WI38 (cell line): ENCODE results near the gene AATF.

Source experiments
- H3K4me3 ChIP-seq: 2 replicates; pipeline ENCODE4 v1.5.1; 2011; ENCODE audit warnings: low read depth, mild to moderate bottlenecking, control low read depth, low read length
- CTCF ChIP-seq: IDR thresholded peaks from 2 replicates; pipeline ENCODE4 v1.5.1; 2012; ENCODE audit warnings: low read depth, mild to moderate bottlenecking, control low read depth, low read length

The AATF gene

GRCh38 chr17:36977066-36977465, 28.3 kb downstream of the AATF start:
- no peak for TF ChIP-seq CTCF
- H3K4me3 ChIP-seq: no peak overlapping the region

GRCh38 chr17:36977568-36977967, 28.8 kb downstream of the AATF start:
- TF ChIP-seq CTCF: no peak
- H3K4me3 ChIP-seq: no peak overlapping the region

GRCh38 chr17:36978810-36979564, 30.2 kb downstream of the AATF start:
- no peak for TF ChIP-seq CTCF
- H3K4me3 ChIP-seq: no peak overlapping the region

- H3K4me3 ChIP-seq: no peak overlapping the region
- TF ChIP-seq CTCF: no peak
These were observed 30.8 kb downstream of the AATF start for GRCh38 chr17:36979565-36979941.

GRCh38 chr17:36980280-36980761, 31.6 kb downstream of the AATF start:
- no peak overlapping the region for H3K4me3 ChIP-seq
- no peak for TF ChIP-seq CTCF

GRCh38 chr17:36983618-36984017, 34.9 kb downstream of the AATF start:
- H3K4me3 ChIP-seq: no peak overlapping the region
- no peak for TF ChIP-seq CTCF

GRCh38 chr17:36989173-36989572, 40.4 kb downstream of the AATF start:
- TF ChIP-seq CTCF: no peak

More at GRCh38 chr17:36989173-36989572, 40.4 kb downstream of the AATF start:
- H3K4me3 ChIP-seq: no peak overlapping the region
